Head of caudate nucleus (tissue), 42 donors: ENCODE results near the gene RRAD.
"Not testable (repeated sequence)": the region's sequence is repeated elsewhere in the genome, so short reads cannot be mapped to it uniquely, and the experiment has no call there.

Source experiments
- DNase-seq, 42 donors: peaks; one replicate each; pipeline versions ENCODE4 v3.0.0 to v3.0.0-alpha.2; 2020 to 2021; ENCODE audit warnings: mixed read lengths in 7 of 42
- intact Hi-C: fragments of 100-400 bp; cut with DNase I; formaldehyde crosslinking; loops from one replicate; pipeline ENCODE4 v1.15.0; 2022

Gene RRAD

GRCh38 chr16:66906916-66907836 is 18.2 kb downstream of the RRAD start:
- DNase-seq: no peak
- intact Hi-C loops: no loop called here

- intact Hi-C loops: no loop called here
- DNase-seq: no peak
Observed at GRCh38 chr16:66905633-66906539, 19.4 kb downstream of the RRAD start.

GRCh38 chr16:66904846-66905632 is 20.3 kb downstream of the RRAD start:
- intact Hi-C loops: no loop called here
- DNase-seq: no peak

- no peak for DNase-seq
- intact Hi-C loops: no loop called here
Observed at GRCh38 chr16:66904428-66904845, 20.9 kb downstream of the RRAD start.

- no peak for DNase-seq
- intact Hi-C loops: no loop called here
Observed at GRCh38 chr16:66903544-66904427, 21.5 kb downstream of the RRAD start.

- intact Hi-C loops: no loop called here
- DNase-seq: no peak
Observed at GRCh38 chr16:66902648-66903543, 22.4 kb downstream of the RRAD start.

- intact Hi-C loops: no loop called here
Observed at GRCh38 chr16:66901626-66902025, 23.7 kb downstream of the RRAD start.

GRCh38 chr16:66900721-66901441 is 24.5 kb downstream of the RRAD start:
- intact Hi-C loops: no loop called here
- DNase-seq: peak in 3 of 42 donors; percentile 15 to 31 (median 16)

More at GRCh38 chr16:66901626-66902025, 23.7 kb downstream of the RRAD start:
- DNase-seq: no peak

GRCh38 chr16:66899945-66900710 is 25.2 kb downstream of the RRAD start:
- peak in 8 of 42 donors; percentile 13 to 64 (median 38) for DNase-seq
- intact Hi-C loops: no loop called here

- intact Hi-C loops: no loop called here
- no peak for DNase-seq
Observed at GRCh38 chr16:66899310-66899944, 25.9 kb downstream of the RRAD start.

GRCh38 chr16:66898933-66899309 is 26.4 kb downstream of the RRAD start:
- intact Hi-C loops: no loop called here
- DNase-seq: no peak

- DNase-seq: no peak
- intact Hi-C loops: no loop called here
Observed at GRCh38 chr16:66898207-66898606, 27.1 kb downstream of the RRAD start.

GRCh38 chr16:66896682-66897081 is 28.7 kb downstream of the RRAD start:
- DNase-seq, intact Hi-C loops: not testable (repeated sequence)

- no peak for DNase-seq
- intact Hi-C loops: no loop called here
Observed at GRCh38 chr16:66895999-66896398, 29.3 kb downstream of the RRAD start.

- no peak for DNase-seq
- intact Hi-C loops: no loop called here
Observed at GRCh38 chr16:66895689-66895979, 29.7 kb downstream of the RRAD start.
